ENCODE data around the gene POLR2F. TPM values are rescaled to one million over a fixed set of nuclear protein-coding genes. Genes with fewer than 3 reads are reported as not detected.
"Not testable (repeated sequence)": the region's sequence is repeated elsewhere in the genome, so short reads cannot be mapped to it uniquely, and the experiment has no call there.

Gene POLR2F
- total RNA-seq, 1 experiment from 2014 or later: 107 TPM

GRCh38 chr22:37943825-37944198 is 9.7 kb upstream of the POLR2F start:
- ChIA-PET POLR2A (interaction anchor here (1.9 kb wide), 1 partner anchor 10 kb away, joined by 6 read pairs; the partner anchor contains the start of genes C22orf23 and POLR2F), RAD21 (ENCODE audit: low non-redundant PET in 1 of 2, low total read pairs in 2 of 2, uncharacterized antibody in 2 of 2, unreplicated experiment in 2 of 2) (no interaction called here), CTCF (interaction anchor here (1.2 kb wide), 1 partner anchor 80 kb away, joined by 3 read pairs; no protein-coding TSS in a partner anchor)
- H3K4me2 ChIP-seq (ENCODE audit: low read length): no peak overlapping the region
- H3K27ac ChIP-seq (ENCODE audit: low read depth, low read length): no peak overlapping the region
- no peak overlapping the region for H3K9ac ChIP-seq (ENCODE audit: low read length)
- H3K27me3 ChIP-seq (ENCODE audit: insufficient read depth, low read length): no peaks in the 10 kb centered on the region
- intact Hi-C loops (cut with micrococcal nuclease): no loop called here
- ATAC-seq (no peak), DNase-seq (ENCODE audit: low read depth, low spot score) (no peak)
- H3K4me1 ChIP-seq (ENCODE audit: control insufficient read depth in 1 of 2, insufficient read depth in 2 of 2, low read length in 2 of 2): no peaks in the 10 kb centered on the region
- H4K20me1 ChIP-seq (ENCODE audit: insufficient read depth): no peaks in the 10 kb centered on the region
- H3K9me2 ChIP-seq (ENCODE audit: insufficient read depth): no peaks in the 10 kb centered on the region
- H2AFZ ChIP-seq (ENCODE audit: low read depth, low read length, poor library complexity, severe bottlenecking): no peak overlapping the region
- no peaks in the 10 kb centered on the region for H3K9me3 ChIP-seq (ENCODE audit: control insufficient read depth in 1 of 2, insufficient read depth in 1 of 2, low read depth in 1 of 2, low read length in 2 of 2)
- H3K4me3 ChIP-seq (replicated peaks in 1 of 2; ENCODE audit: low read depth in 1 of 2, low read length in 2 of 2): no peak overlapping the region
- no TSS peak for BruUV-seq (replicated peaks)
- H3K36me3 ChIP-seq (ENCODE audit: control insufficient read depth in 1 of 2, insufficient read depth in 2 of 2, low read length in 2 of 2): peaks cover 2 to 8% of the 10 kb centered on the region in 2 experiments; a peak in 2 of 4 replicates
- H3K79me2 ChIP-seq (ENCODE audit: insufficient read depth, low read length): no peaks in the 10 kb centered on the region
- TF ChIP-seq SRF (IDR thresholded peaks at IDR 0.05; ENCODE audit: low read depth) (no peak), CEBPB (IDR thresholded peaks at IDR 0.05; ENCODE audit: low read depth) (no peak), SIN3A (IDR thresholded peaks at IDR 0.05; ENCODE audit: low read depth) (no peak)

- H2AFZ ChIP-seq (ENCODE audit: low read depth, low read length, poor library complexity, severe bottlenecking); H4K20me1 ChIP-seq (ENCODE audit: insufficient read depth); RAD21 ChIA-PET (ENCODE audit: low non-redundant PET in 1 of 2, low total read pairs in 2 of 2, uncharacterized antibody in 2 of 2, unreplicated experiment in 2 of 2); H3K27me3 ChIP-seq (ENCODE audit: insufficient read depth, low read length); H3K4me3 ChIP-seq (replicated peaks in 1 of 2; ENCODE audit: low read depth in 1 of 2, low read length in 2 of 2); H3K36me3 ChIP-seq (ENCODE audit: control insufficient read depth in 1 of 2, insufficient read depth in 2 of 2, low read length in 2 of 2); H3K79me2 ChIP-seq (ENCODE audit: insufficient read depth, low read length); BruUV-seq (replicated peaks); H3K9me2 ChIP-seq (ENCODE audit: insufficient read depth); ATAC-seq; intact Hi-C loops (cut with micrococcal nuclease); H3K27ac ChIP-seq (ENCODE audit: low read depth, low read length); DNase-seq (ENCODE audit: low read depth, low spot score); H3K9me3 ChIP-seq (ENCODE audit: control insufficient read depth in 1 of 2, insufficient read depth in 1 of 2, low read depth in 1 of 2, low read length in 2 of 2); H3K4me2 ChIP-seq (ENCODE audit: low read length); H3K9ac ChIP-seq (ENCODE audit: low read length); H3K4me1 ChIP-seq (ENCODE audit: control insufficient read depth in 1 of 2, insufficient read depth in 2 of 2, low read length in 2 of 2): not testable (repeated sequence)
- ChIA-PET CTCF (interaction anchor here (1.2 kb wide), 1 partner anchor 81 kb away, joined by 3 read pairs; no protein-coding TSS in a partner anchor), POLR2A (interaction anchor here (1.9 kb wide), 1 partner anchor 9 kb away, joined by 6 read pairs; the partner anchor contains the start of genes C22orf23 and POLR2F)
Measured at GRCh38 chr22:37944423-37944822, 9.1 kb upstream of the POLR2F start.

GRCh38 chr22:37947142-37947795 is 6.2 kb upstream of the POLR2F start:
- H3K36me3 ChIP-seq (ENCODE audit: control insufficient read depth in 1 of 2, insufficient read depth in 2 of 2, low read length in 2 of 2); BruUV-seq (replicated peaks); H3K4me3 ChIP-seq (replicated peaks in 1 of 2; ENCODE audit: low read depth in 1 of 2, low read length in 2 of 2); H3K4me1 ChIP-seq (ENCODE audit: control insufficient read depth in 1 of 2, insufficient read depth in 2 of 2, low read length in 2 of 2); H3K9me3 ChIP-seq (ENCODE audit: control insufficient read depth in 1 of 2, insufficient read depth in 1 of 2, low read depth in 1 of 2, low read length in 2 of 2); H3K9me2 ChIP-seq (ENCODE audit: insufficient read depth); ATAC-seq; H3K27ac ChIP-seq (ENCODE audit: low read depth, low read length); H3K4me2 ChIP-seq (ENCODE audit: low read length); RAD21 ChIA-PET (ENCODE audit: low non-redundant PET in 1 of 2, low total read pairs in 2 of 2, uncharacterized antibody in 2 of 2, unreplicated experiment in 2 of 2); H3K79me2 ChIP-seq (ENCODE audit: insufficient read depth, low read length); H3K9ac ChIP-seq (ENCODE audit: low read length); POLR2A ChIA-PET; CTCF ChIA-PET; DNase-seq (ENCODE audit: low read depth, low spot score); intact Hi-C loops (cut with micrococcal nuclease); H2AFZ ChIP-seq (ENCODE audit: low read depth, low read length, poor library complexity, severe bottlenecking); H4K20me1 ChIP-seq (ENCODE audit: insufficient read depth); H3K27me3 ChIP-seq (ENCODE audit: insufficient read depth, low read length): not testable (repeated sequence)
